PC-9 (cell line): Measurements from ENCODE around the gene CLASP1.

ENCODE experiments used
- CTCF ChIP-seq: fragments of 200-600 bp; sonication (generic); conservative IDR thresholded peaks from 2 replicates; pipeline ENCODE4 v1.6.1; 2017; ENCODE audit warnings: mixed run types, antibody characterized with exemption, mild to moderate bottlenecking, moderate library complexity
- EZH2 ChIP-seq: fragments of 200-600 bp; sonication (generic); IDR thresholded peaks from 2 replicates; pipeline ENCODE4 v1.8.0; 2017; ENCODE audit warnings: antibody characterized with exemption, low read depth

DNA sequence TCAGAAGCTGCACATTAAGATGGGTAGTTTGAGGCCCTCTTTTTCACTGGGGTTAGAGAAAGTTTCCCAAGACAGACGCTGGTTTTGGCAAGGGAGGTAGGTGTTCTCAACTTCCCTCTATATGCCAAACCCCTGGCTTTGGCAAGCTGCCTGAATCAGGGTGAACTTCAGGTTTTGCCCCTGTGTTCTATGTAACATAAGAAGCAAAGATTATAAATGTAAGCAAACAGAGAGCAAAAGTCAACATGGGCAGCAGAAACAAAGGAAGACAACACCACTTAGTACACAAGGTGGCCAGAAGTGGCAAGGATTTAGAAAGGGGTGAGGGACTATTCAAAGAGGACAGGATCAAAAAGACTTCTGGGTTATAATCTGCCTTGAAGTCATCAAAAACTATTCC, 293.8 kb downstream of the CLASP1 start:
- TF ChIP-seq CTCF (no peak), EZH2 (no peak)
